GM15510 (cell line): Measurements from ENCODE around the gene ALG14.

ENCODE experiments used
- POLR2A ChIP-seq: IDR thresholded peaks from 3 replicates; pipeline ENCODE4 v1.6.1; 2011; ENCODE audit warnings: borderline replicate concordance; ENCODE audit not compliant: insufficient read length; ENCODE audit errors: extremely low read depth

The ALG14 gene

GRCh38 chr1:95035536-95035935, 37.2 kb downstream of the ALG14 start:
- TF ChIP-seq POLR2A = no peak

GRCh38 chr1:95034506-95034905, 38.2 kb downstream of the ALG14 start:
- TF ChIP-seq POLR2A = no peak

DNA sequence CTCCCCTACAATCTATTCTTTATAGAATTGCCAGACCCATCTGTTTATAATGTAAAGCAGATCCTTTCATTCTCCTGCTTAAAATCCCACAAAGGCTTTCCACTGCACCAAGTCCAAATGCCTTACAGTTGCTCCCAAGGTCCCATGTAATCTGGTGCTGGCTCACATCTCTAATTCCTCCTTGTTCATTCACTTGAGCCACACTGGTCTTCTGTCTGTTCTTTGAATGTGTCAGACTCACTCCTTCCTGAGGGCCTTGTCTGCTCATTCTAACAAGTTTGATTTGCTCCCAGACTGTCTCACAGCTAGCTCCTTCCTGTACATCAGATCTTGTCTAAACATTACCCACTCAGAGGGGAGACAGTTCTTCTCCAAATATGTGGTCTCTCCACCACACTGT, 38.9 kb downstream of the ALG14 start:
- no peak for TF ChIP-seq POLR2A

GRCh38 chr1:95029532-95029931, 43.2 kb downstream of the ALG14 start:
- no peak for TF ChIP-seq POLR2A

GRCh38 chr1:95028954-95029353, 43.8 kb downstream of the ALG14 start:
- no peak for TF ChIP-seq POLR2A

- TF ChIP-seq POLR2A = no peak
Observed at GRCh38 chr1:95027046-95027445, 45.7 kb downstream of the ALG14 start.

DNA sequence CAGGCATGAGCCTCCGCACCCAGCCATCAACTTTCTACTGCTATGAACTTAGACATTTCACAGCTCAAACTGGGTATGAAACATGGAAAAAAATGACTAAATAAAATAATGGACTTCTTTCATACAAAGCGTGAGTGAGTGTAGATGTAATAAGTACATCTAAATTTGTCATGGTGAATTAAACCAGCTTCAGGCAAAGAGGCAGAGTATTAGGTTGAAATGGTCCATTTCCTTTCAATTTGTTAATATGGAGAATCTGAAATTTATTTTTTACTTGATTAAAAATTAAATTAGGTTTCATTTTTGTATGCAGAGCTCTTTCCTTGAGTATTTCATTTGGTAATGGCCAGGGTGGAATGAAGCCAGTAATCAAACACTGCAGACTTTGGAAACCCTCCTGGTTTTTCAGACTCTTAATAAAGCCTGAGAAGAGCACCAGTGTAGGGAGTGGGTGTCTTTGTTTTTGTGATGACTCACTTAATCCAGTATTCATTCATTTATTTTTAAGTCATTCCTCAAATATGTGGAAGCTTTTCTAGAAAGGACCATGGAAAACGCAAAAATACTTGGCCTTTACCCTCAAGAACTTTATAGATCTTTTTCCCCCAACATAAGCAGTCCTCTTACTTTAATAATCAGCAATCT, 49.2 kb downstream of the ALG14 start:
- TF ChIP-seq POLR2A = no peak

- no peak for TF ChIP-seq POLR2A
Observed at GRCh38 chr1:95022644-95022926, 50.2 kb downstream of the ALG14 start.

DNA sequence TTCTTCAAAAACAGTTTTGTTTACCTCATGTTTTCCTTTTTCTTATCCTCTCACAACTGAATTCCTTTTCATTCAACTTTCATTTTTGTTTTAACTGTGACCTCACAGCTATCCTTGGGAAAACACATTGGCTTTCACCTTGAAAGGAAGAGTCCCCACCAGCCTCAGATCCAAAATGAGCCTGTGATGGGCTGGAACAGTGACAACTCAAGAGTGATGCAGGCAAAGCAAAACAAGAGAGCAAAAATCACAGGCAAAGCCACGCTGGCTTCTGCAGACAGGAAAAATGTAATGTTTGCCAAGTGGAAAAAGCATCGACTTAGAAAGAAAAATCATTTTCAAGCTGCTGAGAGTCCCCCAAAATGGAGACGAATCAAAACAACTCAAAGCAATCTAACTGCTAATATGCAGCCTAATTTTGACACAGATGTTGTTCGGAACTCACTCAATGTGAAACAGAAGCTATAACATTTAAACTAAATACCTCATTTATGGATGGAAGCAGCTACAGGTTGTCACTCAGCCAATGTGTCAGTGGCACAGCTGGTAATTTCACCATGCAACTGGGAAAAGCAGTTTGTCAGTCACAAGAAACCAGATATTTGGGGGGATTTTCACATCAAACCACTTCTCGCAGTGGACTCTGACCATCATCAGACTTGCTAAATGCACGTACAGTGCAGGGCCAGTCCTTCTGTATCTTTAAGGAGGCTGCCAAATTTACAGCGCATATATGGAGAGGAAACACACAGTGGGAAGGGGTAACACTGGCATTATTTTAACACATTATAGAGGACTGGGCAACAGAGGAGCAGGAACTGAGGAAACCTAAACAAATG, 50.7 kb downstream of the ALG14 start:
- TF ChIP-seq POLR2A = no peak

DNA sequence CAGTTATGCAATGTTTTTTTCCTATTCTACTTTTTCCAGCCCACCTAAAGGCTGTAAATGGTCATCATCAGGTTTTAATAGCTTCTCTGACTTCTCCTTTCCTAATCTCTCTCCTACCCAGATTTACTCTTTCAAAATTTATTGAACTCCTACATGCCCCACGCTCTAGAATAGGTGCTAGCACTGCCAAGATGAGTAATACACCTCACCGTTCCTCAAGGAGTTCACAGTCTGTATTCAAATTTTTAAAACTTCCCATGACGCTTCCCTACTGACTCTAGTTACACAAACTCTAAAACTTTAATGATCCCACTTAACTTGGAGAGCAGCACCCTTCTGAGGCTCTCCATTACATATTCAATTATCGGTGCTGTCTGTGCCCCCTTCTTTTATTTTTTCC, 51.6 kb downstream of the ALG14 start:
- TF ChIP-seq POLR2A = no peak

DNA sequence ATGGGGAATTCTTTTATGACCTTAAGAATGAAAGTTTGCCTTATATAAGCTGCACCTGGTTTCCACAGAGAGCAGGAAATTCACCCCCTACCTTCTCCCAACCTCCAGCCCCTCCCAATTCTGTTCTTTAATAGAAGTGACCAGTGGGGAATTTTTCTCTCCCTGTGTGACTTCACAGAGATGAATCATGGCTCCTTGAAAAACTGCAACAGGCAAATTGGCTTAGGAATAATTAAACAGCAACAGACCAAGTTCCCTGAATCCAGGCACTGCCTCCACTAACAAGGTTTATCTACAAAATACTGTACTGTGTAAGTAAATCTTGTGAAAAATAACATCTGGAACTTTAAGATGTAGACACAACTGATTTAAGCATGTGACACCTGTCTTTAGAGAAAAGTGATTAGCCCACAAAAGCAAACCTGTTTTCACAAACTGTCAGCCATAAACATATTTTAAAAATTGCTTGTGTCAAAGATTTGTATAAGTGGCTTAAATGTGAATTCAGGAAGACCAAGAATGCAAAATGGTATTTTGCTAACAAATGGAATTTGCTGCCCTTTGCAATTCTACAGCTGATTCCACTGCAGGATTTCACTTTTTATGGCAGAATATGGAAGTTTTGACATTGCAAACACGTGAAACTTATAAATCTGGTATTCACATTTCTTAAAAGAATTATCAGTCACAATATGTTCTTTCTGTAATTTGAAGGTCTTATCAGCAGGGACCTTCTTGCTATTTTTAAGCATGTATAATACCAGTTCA, 54.0 kb downstream of the ALG14 start:
- no peak for TF ChIP-seq POLR2A

- no peak for TF ChIP-seq POLR2A
Observed at GRCh38 chr1:95017775-95018174, 55.0 kb downstream of the ALG14 start.

GRCh38 chr1:95015076-95015475, 57.7 kb downstream of the ALG14 start:
- no peak for TF ChIP-seq POLR2A

- TF ChIP-seq POLR2A = no peak
Observed at GRCh38 chr1:95013950-95014574, 58.7 kb downstream of the ALG14 start.

DNA sequence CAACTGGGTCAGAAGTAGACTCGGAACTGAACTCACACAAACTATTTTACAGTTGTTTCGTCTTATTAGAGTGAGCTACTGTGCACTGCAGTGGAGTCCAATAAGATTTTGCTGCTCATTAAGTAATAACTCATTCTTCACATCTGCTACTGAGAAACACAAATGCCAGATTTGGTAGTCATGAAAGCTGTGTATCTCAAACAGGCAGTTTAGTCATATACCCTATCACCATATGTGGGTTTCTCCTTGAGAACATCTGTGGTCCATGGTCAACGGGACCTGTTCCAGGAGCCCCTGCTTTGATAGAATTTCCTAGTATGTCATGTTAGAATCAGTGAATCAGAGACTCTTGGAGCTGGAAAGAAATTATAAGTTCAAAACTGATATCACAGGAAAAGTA, 60.4 kb downstream of the ALG14 start:
- no peak for TF ChIP-seq POLR2A

- TF ChIP-seq POLR2A = no peak
Observed at GRCh38 chr1:95010158-95010557, 62.6 kb downstream of the ALG14 start.

DNA sequence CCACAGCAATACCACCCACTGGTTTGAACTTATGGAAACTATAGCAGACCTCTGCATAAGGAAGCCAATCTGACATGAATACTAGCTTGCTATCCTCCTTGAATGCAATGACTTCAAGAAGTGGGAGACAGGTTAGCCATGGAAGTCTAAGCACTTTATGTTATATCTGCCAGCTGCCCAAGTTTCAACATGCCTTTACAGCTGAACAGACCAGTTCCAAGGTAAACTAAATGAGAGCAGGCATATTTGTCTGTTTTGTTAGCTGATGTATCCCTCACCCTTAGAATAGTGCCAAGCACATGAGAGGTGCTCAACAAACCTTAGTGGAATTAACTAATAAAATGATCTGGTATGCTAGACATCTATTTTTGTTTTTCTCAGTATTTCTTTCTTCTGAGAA, 65.1 kb downstream of the ALG14 start:
- no peak for TF ChIP-seq POLR2A
